HG03571 (cell line): Measurements from ENCODE around the gene HPSE.

ENCODE experiments used
- ATAC-seq: cut with Tn5 transposase; IDR thresholded peaks from one replicate; pipeline ENCODE4 v1.9.1; 2021; ENCODE audit not compliant: unreplicated experiment

HPSE gene

GRCh38 chr4:83251447-83251830 lies 83.2 kb downstream of the HPSE start:
- no peak for ATAC-seq

- ATAC-seq: no peak
Observed at GRCh38 chr4:83250687-83251446, 83.8 kb downstream of the HPSE start.

GRCh38 chr4:83248486-83248885 lies 86.2 kb downstream of the HPSE start:
- no peak for ATAC-seq

GRCh38 chr4:83247415-83248357 lies 87.0 kb downstream of the HPSE start:
- no peak for ATAC-seq
